AG09319 (cell line): ENCODE measurements around the gene ESPN.
A peak's percentile ranks its signal among the peaks of the same experiment; 100 is the strongest.

ENCODE experiments used
- DNase-seq: peaks from one replicate; pipeline ENCODE4 v3.0.0-alpha.2; 2010; ENCODE audit warnings: low read depth; ENCODE audit errors: extremely low read depth
- CTCF ChIP-seq: IDR thresholded peaks from 2 replicates; pipeline ENCODE4 v1.5.1; 2011; ENCODE audit warnings: low read depth, mild to moderate bottlenecking, inconsistent platforms, low read length, moderate library complexity

The ESPN gene

DNA sequence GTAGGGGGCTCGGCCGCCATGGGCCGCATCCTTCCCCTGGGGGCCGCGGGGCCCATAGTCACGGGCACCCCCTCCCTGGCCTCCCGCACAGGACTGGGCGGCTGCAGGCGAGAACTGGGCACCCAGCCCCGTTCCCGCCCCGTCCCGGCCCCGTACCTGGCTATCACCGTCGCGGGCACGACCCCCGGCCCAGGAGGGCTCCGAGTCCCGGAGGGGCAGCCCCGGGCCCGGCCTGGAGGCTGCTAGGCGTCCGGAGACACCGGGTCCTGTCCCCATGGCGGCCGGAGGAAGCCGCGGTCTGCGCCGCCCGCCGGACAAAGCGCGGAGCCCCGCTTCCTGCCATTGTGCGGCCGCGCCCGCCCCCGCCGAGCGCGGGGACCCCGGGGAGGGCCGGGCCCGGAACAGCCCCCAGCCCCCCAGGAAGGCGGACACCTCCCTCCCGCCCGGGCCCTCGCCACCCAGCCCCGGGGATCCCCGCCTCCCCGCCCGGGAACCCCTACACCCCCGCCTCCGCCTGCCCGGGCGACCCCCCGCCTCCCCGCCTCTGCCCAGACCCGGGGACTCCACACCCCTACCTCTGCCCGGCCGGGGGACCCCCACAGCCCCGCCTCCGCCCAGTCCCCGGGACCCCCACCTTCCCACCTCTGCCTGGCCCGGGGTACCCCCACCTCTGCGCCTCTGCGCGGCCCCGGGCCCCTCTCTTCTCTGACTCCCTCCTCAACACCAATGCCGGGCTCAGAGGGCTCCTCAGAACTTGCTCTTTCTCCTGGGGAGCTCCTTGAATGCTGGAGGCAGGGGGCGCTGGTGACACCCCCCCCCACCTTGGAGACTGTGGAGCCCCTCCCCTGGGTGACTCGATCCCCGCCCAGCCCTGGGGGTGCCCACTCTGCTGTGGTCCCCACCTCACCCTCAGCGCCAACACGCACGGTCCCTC, 60.9 kb downstream of the ESPN start:
- TF ChIP-seq CTCF: no peak; the same call in 1 of the 2 replicates
- no peak for DNase-seq

GRCh38 chr1:6486433-6487011, 61.9 kb downstream of the ESPN start:
- peak; percentile 96 for TF ChIP-seq CTCF
- peak; percentile 44 for DNase-seq

GRCh38 chr1:6487804-6488484, 63.4 kb downstream of the ESPN start:
- no peak for DNase-seq
- no peak for TF ChIP-seq CTCF

GRCh38 chr1:6488602-6489382, 64.2 kb downstream of the ESPN start:
- TF ChIP-seq CTCF: no peak
- no peak for DNase-seq

DNA sequence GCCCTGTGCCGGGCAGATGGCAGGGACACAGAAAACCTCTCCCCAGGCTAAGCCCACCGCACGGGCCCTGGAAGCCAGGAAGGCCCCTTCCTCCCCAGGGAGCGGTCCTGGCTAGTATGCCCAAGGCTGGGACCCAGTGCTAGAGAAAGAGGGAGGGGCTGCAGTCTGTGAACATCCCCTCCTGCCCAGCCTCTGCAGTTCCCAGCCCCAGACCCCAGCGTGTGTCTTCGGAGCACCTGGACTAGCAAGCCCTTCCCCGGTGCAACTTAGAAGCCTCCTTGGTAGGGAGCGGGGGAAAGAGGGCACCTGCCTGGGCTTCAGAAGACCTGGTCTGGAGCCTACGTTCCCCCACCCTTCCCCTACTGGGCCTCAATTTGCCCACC, 64.8 kb downstream of the ESPN start:
- TF ChIP-seq CTCF: no peak
- DNase-seq: no peak

DNA sequence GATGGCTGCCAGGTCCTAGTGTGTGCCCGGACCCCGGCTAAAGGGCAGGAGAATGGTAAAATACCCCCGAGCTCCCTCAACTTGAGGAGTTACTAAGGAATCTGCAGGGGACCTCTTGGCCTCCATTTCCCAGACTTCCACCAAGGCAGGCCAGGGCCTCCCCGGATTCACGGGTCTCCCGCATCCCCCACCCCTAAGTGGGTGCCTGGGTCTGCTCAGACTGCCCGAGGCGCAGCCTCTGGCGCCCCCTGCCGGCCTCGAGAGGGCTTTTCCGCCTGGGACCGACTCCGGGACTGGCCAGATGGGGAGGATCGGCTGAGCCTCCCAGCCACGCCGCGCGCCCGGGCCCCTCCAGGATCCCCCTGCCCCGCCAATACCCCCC, 65.2 kb downstream of the ESPN start:
- TF ChIP-seq CTCF: peak; percentile 93
- peak; percentile 23 for DNase-seq
